ENCODE results near the gene ATAD2B.

ATAD2B gene

DNA sequence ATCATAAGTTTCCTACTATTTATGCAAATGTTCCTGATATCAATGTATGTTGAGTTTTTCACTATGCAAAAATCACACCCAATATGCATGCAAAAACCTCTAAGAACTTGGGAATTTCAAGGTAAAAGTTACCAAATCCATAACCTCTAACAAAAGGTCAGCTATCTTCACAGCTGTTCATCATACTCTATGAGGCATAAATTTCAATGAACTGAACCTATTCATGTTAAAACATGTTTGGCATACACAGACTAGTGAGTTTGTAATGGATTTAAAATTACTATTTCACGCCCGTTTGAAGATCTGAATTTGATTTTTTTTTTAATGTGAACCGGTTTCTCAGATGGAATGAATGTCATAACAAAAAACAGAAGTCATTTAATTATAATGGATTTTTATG is 100.2 kb downstream of the ATAD2B start:
- TF ChIP-seq, protein P1, sequence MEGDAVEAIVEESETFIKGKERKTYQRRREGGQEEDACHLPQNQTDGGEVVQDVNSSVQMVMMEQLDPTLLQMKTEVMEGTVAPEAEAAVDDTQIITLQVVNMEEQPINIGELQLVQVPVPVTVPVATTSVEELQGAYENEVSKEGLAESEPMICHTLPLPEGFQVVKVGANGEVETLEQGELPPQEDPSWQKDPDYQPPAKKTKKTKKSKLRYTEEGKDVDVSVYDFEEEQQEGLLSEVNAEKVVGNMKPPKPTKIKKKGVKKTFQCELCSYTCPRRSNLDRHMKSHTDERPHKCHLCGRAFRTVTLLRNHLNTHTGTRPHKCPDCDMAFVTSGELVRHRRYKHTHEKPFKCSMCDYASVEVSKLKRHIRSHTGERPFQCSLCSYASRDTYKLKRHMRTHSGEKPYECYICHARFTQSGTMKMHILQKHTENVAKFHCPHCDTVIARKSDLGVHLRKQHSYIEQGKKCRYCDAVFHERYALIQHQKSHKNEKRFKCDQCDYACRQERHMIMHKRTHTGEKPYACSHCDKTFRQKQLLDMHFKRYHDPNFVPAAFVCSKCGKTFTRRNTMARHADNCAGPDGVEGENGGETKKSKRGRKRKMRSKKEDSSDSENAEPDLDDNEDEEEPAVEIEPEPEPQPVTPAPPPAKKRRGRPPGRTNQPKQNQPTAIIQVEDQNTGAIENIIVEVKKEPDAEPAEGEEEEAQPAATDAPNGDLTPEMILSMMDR (IDR thresholded peaks at IDR 0.05; ENCODE audit: low read depth, low read length), result no peak
- DNase-seq (ENCODE audit: extremely low read depth, low read depth), result no peak

DNA sequence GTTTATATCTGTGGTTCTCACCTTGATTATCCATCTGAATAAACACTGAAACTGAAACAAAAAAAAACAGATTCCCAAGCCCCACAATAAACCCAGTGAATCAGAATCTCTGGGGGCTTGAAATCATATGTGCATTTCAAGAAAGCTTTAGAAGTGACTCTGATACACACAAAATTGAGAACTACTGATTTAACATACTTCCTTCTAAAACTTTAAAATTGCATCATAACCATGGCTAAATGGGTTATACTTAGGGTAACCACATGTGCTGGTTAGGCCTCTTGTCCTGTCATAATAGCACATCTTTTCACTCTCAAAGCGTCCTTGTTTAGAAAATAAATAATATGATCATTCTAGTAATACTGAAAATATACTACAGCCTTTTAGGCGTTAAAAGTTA is 100.9 kb downstream of the ATAD2B start:
- DNase-seq (ENCODE audit: extremely low read depth, low read depth), result no peak
- TF ChIP-seq, protein P1 (IDR thresholded peaks at IDR 0.05; ENCODE audit: low read depth, low read length), result no peak

DNA sequence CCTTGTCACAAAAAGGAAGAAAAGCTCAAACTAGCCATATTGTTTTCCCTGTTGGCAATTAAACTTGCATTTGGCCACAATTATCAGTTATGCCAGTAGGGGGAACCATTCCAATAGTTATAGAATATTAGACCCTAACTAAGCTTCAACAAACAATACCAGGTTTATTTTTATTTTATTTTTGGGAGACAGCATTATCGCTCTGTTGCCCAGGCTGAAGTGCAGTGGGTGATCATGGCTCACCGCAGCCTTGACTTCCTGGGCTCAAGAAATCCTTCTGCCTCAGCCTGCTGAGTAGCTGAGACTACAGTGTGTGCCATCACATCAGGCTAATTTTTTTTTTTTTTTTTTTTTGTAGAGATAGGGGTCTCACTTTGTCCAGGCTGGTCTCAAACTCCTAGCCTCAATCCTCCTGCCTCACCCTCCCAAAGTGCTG is 102.1 kb downstream of the ATAD2B start:
- DNase-seq (ENCODE audit: extremely low read depth, low read depth), result no peak
- TF ChIP-seq, protein P1 (IDR thresholded peaks at IDR 0.05; ENCODE audit: low read depth, low read length), result peak; percentile 61

DNA sequence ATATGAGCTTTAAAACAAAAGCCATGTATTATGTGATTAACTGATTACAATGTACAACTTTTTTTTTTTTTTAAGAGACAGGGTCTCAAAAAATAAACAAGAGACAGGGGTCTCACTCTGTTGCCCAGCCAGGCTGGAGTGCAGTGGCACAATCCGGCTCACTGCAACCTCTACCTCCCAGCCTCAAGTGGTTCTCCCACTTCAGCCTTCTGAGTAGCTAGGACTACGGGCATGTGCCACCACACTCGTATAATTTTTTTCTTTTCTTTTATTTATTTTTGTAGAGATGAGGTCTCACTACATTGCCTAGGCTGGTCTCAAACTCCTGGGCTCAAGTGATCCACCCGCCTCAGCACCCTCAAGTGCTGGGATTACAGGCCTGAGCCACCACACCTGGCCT is 103.1 kb downstream of the ATAD2B start:
- TF ChIP-seq, protein P1 (IDR thresholded peaks at IDR 0.05; ENCODE audit: low read depth, low read length), result no peak
- no peak for DNase-seq (ENCODE audit: extremely low read depth, low read depth)

DNA sequence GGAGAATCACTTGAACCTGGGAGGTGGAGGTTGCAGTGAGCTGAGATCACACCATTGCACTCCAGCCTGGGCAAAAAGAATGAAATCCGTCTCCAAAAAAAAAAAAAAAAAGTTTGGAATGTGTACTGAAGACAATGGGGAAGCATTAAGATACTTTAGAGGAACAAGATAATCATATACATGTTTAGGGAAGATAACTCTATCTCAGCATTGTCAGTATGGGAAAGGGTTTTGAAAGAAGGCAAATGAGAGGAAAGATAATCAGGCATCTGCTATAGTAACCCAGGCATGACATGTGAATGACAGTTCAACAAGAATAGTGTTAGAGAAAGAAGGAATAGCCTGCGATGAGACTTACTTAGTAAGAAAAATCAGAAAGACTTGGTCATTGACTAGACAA is 112.0 kb downstream of the ATAD2B start:
- no peak for DNase-seq (ENCODE audit: extremely low read depth, low read depth)
- TF ChIP-seq, protein P1 (IDR thresholded peaks at IDR 0.05; ENCODE audit: low read depth, low read length), result no peak

DNA sequence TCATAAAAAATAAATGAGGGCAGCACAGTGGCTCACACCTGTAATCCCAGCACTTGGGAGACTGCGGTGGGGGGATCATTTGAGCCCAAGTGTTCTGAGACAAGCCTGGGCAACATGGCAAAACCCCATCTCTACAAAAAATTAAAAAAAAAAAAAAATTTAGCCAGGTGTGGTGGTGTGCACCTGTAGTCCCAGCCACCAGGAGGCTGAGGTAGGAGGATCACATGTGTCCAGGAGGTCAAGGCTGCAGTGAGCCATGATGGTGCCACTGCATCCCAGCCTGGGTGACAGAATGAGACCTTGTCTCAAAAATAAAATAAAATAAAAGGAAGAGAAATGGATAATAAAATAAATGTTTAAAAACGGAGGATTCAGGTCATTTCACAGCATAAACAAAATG is 113.5 kb downstream of the ATAD2B start:
- TF ChIP-seq, protein P1 (IDR thresholded peaks at IDR 0.05; ENCODE audit: low read depth, low read length), result no peak
- DNase-seq (ENCODE audit: extremely low read depth, low read depth), result no peak

DNA sequence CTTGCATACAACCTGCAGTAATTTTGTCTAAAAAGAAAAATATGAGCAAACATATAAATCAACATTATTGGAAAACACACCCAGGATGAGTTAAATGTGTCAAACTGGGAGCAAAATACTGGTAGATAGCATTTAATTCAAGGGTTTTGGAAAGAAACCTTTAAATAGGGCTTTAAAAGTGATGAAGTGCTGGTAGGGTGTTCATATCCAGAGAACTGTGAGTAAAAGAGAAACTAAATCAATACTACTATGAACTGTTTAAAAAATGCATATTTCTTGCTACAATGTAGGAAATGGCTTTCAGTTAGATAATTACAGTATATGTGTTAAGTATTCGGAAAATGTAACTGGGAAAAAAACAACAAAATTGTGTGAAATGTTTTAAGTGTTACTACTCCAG is 117.8 kb downstream of the ATAD2B start:
- no peak for DNase-seq (ENCODE audit: extremely low read depth, low read depth)
- TF ChIP-seq, protein P1 (IDR thresholded peaks at IDR 0.05; ENCODE audit: low read depth, low read length), result no peak
